ENCODE measurements around the gene SIRT3. TPM values are rescaled to one million over a fixed set of nuclear protein-coding genes. Genes with fewer than 3 reads are reported as not detected.

SIRT3 gene
- total RNA-seq, 1 donor from 2014 or later = 69.9 TPM

DNA sequence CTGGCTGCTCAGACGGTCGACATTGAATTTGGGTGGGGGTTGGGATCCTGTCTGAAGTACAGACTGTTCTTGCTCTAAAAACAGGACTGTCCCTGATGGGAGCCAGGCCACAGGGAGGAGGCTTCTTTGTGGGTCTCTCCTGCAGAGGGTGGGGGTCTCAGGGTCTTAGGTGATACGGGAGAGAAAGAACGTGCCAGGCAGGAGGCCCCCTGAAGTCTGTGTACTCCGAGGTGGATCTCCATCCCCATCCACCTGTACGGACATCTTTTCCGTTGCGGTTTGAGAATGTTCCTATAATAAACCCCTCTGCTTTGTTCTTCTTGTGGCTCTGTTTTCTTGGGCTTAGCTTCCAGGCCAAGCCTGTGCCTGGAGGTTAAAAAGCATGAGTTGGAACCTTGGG, 16.5 kb upstream of the SIRT3 start:
- intact Hi-C loops (cut with DNase I) = loop anchor here (5.0 kb wide), 1 partner anchor 105 kb away; no protein-coding TSS in a partner anchor
- DNase-seq (ENCODE audit: low spot score in 2 of 2) = peak in 1 of 2 donors; percentile 43
- H3K36me3 ChIP-seq = peaks cover 35 to 49% of the 10 kb centered on the region in 2 donors

DNA sequence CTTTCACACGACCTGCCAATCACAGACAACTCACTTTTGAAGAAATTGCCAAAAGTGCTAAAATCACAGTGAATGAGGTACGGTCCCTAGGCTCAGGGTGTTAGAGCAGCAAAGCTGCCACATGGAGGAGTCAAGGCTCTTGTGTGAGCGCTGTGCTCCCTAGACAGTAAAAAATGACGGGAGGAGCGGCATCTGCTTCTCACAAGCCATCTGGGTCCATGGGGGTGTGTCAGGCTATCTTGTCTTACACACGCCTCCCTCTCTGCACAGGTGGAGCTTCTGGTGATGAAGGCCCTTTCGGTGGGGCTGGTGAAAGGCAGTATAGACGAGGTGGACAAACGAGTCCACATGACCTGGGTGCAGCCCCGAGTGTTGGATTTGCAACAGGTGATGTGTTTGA, 15.4 kb upstream of the SIRT3 start:
- no peaks in the 10 kb centered on the region for H3K4me1 ChIP-seq
- no peaks in the 10 kb centered on the region for H3K27me3 ChIP-seq
- peaks cover 46 to 60% of the 10 kb centered on the region in 2 donors for H3K36me3 ChIP-seq
- no peaks in the 10 kb centered on the region for H3K9me3 ChIP-seq
- intact Hi-C loops (cut with DNase I) = loop anchor here (5.0 kb wide), 1 partner anchor 106 kb away; no protein-coding TSS in a partner anchor
- no peak overlapping the region for H3K4me3 ChIP-seq
- peak in 1 of 2 donors; percentile 48 for DNase-seq (ENCODE audit: low spot score in 2 of 2)
- TF ChIP-seq, protein P1, sequence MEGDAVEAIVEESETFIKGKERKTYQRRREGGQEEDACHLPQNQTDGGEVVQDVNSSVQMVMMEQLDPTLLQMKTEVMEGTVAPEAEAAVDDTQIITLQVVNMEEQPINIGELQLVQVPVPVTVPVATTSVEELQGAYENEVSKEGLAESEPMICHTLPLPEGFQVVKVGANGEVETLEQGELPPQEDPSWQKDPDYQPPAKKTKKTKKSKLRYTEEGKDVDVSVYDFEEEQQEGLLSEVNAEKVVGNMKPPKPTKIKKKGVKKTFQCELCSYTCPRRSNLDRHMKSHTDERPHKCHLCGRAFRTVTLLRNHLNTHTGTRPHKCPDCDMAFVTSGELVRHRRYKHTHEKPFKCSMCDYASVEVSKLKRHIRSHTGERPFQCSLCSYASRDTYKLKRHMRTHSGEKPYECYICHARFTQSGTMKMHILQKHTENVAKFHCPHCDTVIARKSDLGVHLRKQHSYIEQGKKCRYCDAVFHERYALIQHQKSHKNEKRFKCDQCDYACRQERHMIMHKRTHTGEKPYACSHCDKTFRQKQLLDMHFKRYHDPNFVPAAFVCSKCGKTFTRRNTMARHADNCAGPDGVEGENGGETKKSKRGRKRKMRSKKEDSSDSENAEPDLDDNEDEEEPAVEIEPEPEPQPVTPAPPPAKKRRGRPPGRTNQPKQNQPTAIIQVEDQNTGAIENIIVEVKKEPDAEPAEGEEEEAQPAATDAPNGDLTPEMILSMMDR (IDR thresholded peaks at IDR 0.05) = no peak
- no peak overlapping the region for H3K27ac ChIP-seq

More for the DNA sequence above, 16.5 kb upstream of the SIRT3 start:
- H3K4me3 ChIP-seq = no peak overlapping the region
- H3K27ac ChIP-seq = no peak overlapping the region
- H3K9me3 ChIP-seq = no peaks in the 10 kb centered on the region
- no peaks in the 10 kb centered on the region for H3K4me1 ChIP-seq
- no peaks in the 10 kb centered on the region for H3K27me3 ChIP-seq
- TF ChIP-seq, protein P1 (IDR thresholded peaks at IDR 0.05) = no peak

DNA sequence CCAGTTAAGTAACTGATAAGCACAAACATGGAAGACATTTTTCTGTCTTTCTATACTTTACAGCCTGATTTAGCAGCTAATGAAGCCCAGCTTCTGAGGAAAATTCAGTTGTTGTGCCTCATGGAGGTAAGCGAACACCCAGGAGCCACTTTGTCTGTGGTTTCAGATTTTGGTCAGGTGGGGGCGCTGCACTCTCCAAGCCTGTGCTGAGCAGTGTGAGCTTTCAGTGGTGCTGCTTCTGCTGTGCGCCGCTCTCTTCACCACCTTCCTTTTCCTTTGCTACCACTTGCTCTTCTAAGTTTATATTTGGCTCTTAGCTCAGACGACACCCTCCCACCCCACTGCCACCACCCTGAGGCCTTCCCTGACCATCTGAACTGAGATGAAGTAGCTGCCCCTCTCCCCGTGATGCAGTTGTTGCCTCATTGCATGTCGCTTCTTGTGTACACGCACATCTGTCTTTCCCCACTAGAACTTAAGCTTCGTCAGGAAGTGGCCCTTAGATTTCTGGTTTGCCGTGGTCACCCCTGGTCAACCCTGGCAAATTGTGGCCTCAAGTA, 14.7 kb upstream of the SIRT3 start:
- DNase-seq (ENCODE audit: low spot score in 2 of 2) = peak in 1 of 2 donors; percentile 74
- Histone ChIP-seq H3K36me3 (peaks cover 48 to 68% of the 10 kb centered on the region in 2 donors), H3K4me1 (no peaks in the 10 kb centered on the region), H3K4me3 (no peak overlapping the region), H3K27me3 (no peaks in the 10 kb centered on the region), H3K27ac (no peak overlapping the region), H3K9me3 (no peaks in the 10 kb centered on the region)
- intact Hi-C loops (cut with DNase I) = loop anchor here (5.0 kb wide), 1 partner anchor 106 kb away; no protein-coding TSS in a partner anchor
- TF ChIP-seq, protein P1 (IDR thresholded peaks at IDR 0.05) = peak; percentile 52 to 69 (median 59)

DNA sequence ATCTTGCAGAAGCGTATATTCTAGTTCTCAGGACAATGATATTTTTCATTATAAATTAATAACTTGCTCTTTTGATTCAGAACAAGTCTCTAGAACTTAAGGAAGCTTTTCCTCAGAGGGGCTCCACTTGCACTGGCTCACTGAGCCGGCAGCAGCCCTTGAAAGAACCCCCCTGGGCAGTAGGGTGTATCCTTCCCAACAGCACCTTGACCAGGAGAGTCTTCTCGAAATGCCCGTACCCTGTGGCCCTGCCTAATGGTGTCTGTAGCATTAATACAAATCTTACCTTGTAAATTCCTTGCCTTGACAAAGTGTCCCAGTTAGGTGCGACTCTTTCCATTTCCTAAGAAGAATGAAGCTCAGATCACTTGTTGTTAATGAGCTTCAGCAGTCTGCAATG, 14.1 kb upstream of the SIRT3 start:
- no peak for DNase-seq (ENCODE audit: low spot score in 2 of 2)
- Histone ChIP-seq H3K27me3 (no peaks in the 10 kb centered on the region), H3K4me3 (no peak overlapping the region), H3K36me3 (peaks cover 52 to 73% of the 10 kb centered on the region in 2 donors), H3K4me1 (no peaks in the 10 kb centered on the region), H3K9me3 (no peaks in the 10 kb centered on the region), H3K27ac (no peak overlapping the region)
- intact Hi-C loops (cut with DNase I) = loop anchor here (5.0 kb wide), 1 partner anchor 107 kb away; no protein-coding TSS in a partner anchor
- TF ChIP-seq, protein P1 (IDR thresholded peaks at IDR 0.05) = no peak

DNA sequence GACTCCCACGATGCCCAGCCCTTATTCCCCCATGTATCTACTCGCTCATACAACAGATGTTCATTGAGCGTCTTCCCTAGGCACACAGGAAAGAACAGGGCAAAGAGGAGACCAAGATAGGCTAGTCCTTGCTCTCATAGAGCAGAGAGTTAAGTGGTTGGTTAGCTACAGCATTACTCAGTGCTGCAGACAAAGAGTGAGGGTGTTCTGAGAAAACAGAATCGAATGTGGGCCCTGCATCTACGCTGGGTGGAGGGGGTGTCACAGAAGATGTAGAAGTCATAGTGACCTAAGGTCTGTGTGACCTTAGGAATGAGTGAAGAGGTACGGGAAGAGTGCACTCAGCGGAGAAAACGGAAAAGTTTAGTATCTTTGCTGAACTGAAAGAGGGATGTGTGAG, 12.9 kb upstream of the SIRT3 start:
- DNase-seq (ENCODE audit: low spot score in 2 of 2) = no peak
- Histone ChIP-seq H3K9me3 (no peaks in the 10 kb centered on the region), H3K27ac (no peak overlapping the region), H3K27me3 (no peaks in the 10 kb centered on the region), H3K4me3 (no peak overlapping the region), H3K4me1 (no peaks in the 10 kb centered on the region), H3K36me3 (peaks cover 63 to 85% of the 10 kb centered on the region in 2 donors)
- TF ChIP-seq, protein P1 (IDR thresholded peaks at IDR 0.05) = no peak
- intact Hi-C loops (cut with DNase I) = no loop called here
